Measurements from ENCODE around the gene RCSD1. TPM values are rescaled to one million over a fixed set of nuclear protein-coding genes. Genes with fewer than 3 reads are reported as not detected.

RCSD1 gene
- total RNA-seq, 3 donors from 2014 or later (not counting 1 experiment from before 2014, with no cell fraction given): 86.3 to 130 (median 110) TPM

GRCh38 chr1:167661527-167662426 is 31.7 kb downstream of the RCSD1 start:
- Mint-ChIP-seq H3K27ac (peak overlapping the region; percentile 47 to 97), H3K9me3 (no peaks in the 10 kb centered on the region), H3K36me3 (peaks cover 7% of the 10 kb centered on the region), H3K4me1 (peaks cover 93 to 94% of the 10 kb centered on the region in 2 donors), H3K27me3 (ENCODE audit: low read depth in 2 of 2) (no peaks in the 10 kb centered on the region), H3K4me3 (no peak overlapping the region)
- intact Hi-C loops (cut with micrococcal nuclease): loop anchor here (2.0 kb wide), 1 partner anchor 13 kb away; no protein-coding TSS in a partner anchor
- WGBS (ENCODE audit: insufficient coverage): 100% methylated on average over 2 of the region's 3 CpGs
- TF ChIP-seq CTCF (IDR thresholded peaks at IDR 0.05): no peak
- Histone ChIP-seq H3K36me3 (ENCODE audit: control insufficient read depth, insufficient read depth, low read length) (peaks cover 41% of the 10 kb centered on the region), H3K27ac (ENCODE audit: low read length) (no peak overlapping the region), H3K4me1 (ENCODE audit: control insufficient read depth, insufficient read depth, low read length) (peaks cover 61% of the 10 kb centered on the region), H3K27me3 (ENCODE audit: control insufficient read depth, insufficient read depth, low read length) (no peaks in the 10 kb centered on the region), H3K4me3 (ENCODE audit: low read length) (no peak overlapping the region), H3K9me3 (ENCODE audit: control insufficient read depth, insufficient read depth, low read length) (no peaks in the 10 kb centered on the region)
- ATAC-seq (no peak), DNase-seq (no peak)

- intact Hi-C loops (cut with micrococcal nuclease): loop anchor here (2.0 kb wide), 1 partner anchor 14 kb away; no protein-coding TSS in a partner anchor
- Mint-ChIP-seq H3K27ac (peak overlapping the region; percentile 47 to 97), H3K4me1 (peaks cover 92 to 94% of the 10 kb centered on the region in 2 donors), H3K9me3 (no peaks in the 10 kb centered on the region), H3K36me3 (peaks cover 7% of the 10 kb centered on the region), H3K4me3 (no peak overlapping the region), H3K27me3 (ENCODE audit: low read depth in 2 of 2) (no peaks in the 10 kb centered on the region)
- H3K36me3 ChIP-seq (ENCODE audit: control insufficient read depth, insufficient read depth, low read length): peaks cover 41% of the 10 kb centered on the region
- H3K4me3 ChIP-seq (ENCODE audit: low read length): no peak overlapping the region
- no peak for TF ChIP-seq CTCF (IDR thresholded peaks at IDR 0.05)
- no peaks in the 10 kb centered on the region for H3K27me3 ChIP-seq (ENCODE audit: control insufficient read depth, insufficient read depth, low read length)
- H3K4me1 ChIP-seq (ENCODE audit: control insufficient read depth, insufficient read depth, low read length): peaks cover 65% of the 10 kb centered on the region
- H3K27ac ChIP-seq (ENCODE audit: low read length): no peak overlapping the region
- no peaks in the 10 kb centered on the region for H3K9me3 ChIP-seq (ENCODE audit: control insufficient read depth, insufficient read depth, low read length)
- 83% methylated on average over 8 of the region's 8 CpGs for WGBS (ENCODE audit: insufficient coverage)
- ATAC-seq (no peak), DNase-seq (no peak)
Measured at GRCh38 chr1:167663002-167663772, 33.2 kb downstream of the RCSD1 start.

- Mint-ChIP-seq H3K4me1 (peaks cover 88 to 94% of the 10 kb centered on the region in 2 donors), H3K36me3 (peaks cover 5% of the 10 kb centered on the region), H3K9me3 (no peaks in the 10 kb centered on the region), H3K27ac (peak overlapping the region; percentile 47 to 97), H3K4me3 (no peak overlapping the region), H3K27me3 (ENCODE audit: low read depth in 2 of 2) (no peaks in the 10 kb centered on the region)
- 98% methylated on average over 2 of the region's 4 CpGs for WGBS (ENCODE audit: insufficient coverage)
- H3K9me3 ChIP-seq (ENCODE audit: control insufficient read depth, insufficient read depth, low read length): no peaks in the 10 kb centered on the region
- intact Hi-C loops (cut with micrococcal nuclease): loop anchor here (2.0 kb wide), 1 partner anchor 15 kb away; no protein-coding TSS in a partner anchor
- H3K27ac ChIP-seq (ENCODE audit: low read length): no peak overlapping the region
- TF ChIP-seq CTCF (IDR thresholded peaks at IDR 0.05): no peak
- no peaks in the 10 kb centered on the region for H3K27me3 ChIP-seq (ENCODE audit: control insufficient read depth, insufficient read depth, low read length)
- DNase-seq (no peak), ATAC-seq (no peak)
- no peak overlapping the region for H3K4me3 ChIP-seq (ENCODE audit: low read length)
- peaks cover 47% of the 10 kb centered on the region for H3K36me3 ChIP-seq (ENCODE audit: control insufficient read depth, insufficient read depth, low read length)
- H3K4me1 ChIP-seq (ENCODE audit: control insufficient read depth, insufficient read depth, low read length): peaks cover 73% of the 10 kb centered on the region
Measured at GRCh38 chr1:167665469-167665868, 35.4 kb downstream of the RCSD1 start.

Measured in natural killer cell (primary cell).